ENCODE measurements around the gene HEATR5B. TPM values are rescaled to one million over a fixed set of nuclear protein-coding genes. Genes with fewer than 3 reads are reported as not detected.

The HEATR5B gene
- total and polyA plus RNA-seq, 2 of the 8 experiments (the other 6 are each of a cell fraction or from before 2014, with no cell fraction given): 7.0 to 12.6 TPM

DNA sequence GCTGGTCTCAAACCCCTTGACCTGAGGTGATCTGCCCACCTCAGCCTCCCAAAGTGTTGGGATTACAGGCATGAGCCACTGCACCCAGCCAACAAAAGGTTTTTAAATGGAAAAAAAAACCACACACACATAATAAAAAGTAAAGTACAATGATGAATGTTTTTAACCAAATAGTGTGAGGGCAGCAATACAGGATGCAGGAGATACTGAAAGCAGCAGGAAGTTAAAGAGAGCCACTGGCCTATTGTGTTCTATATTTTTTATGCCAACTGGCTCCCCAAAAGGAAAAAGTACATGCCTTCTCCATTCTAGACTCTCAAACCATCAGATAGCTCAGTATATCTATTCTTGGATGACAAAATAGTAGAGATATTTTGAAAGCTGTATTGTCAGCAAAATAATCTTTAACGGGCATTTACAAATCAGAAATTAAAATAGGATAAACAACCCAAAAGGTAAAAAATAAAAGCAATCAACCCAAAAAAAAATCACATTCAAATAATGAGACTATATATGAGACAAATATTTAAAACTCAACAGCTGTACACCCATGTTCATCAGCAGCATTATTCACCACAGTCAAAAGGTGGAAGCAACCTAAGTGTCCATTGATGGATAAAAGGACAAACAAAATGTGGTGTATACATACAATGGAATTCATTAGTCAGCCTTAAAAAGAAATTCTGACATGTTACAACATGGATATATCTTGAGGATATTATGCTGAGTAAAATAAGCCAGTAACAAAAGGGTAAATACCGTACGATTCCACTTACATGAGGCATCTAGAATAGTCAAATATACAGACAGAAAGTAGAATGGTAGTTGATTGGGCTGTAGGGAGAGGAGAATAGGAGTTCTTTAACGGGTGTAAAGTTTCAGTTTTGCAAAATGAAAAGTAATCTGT, 26.4 kb upstream of the HEATR5B start:
- no peak for TF ChIP-seq POU5F1 (IDR thresholded peaks at IDR 0.05; ENCODE audit: low read depth, low read length)
- TF ChIP-seq GABPA (IDR thresholded peaks at IDR 0.05; ENCODE audit: borderline replicate concordance, insufficient read depth, low read length): no peak
- no peak for TF ChIP-seq SP4 (IDR thresholded peaks at IDR 0.05; ENCODE audit: low read length)
- no peak overlapping the region for H2BK15ac ChIP-seq (ENCODE audit: low read length)
- FAIRE-seq (no peak), DNase-seq (ENCODE audit: low read depth in 1 of 2, low spot score in 2 of 2) (no peak)
- H3K4ac ChIP-seq (replicated peaks; ENCODE audit: insufficient read length, low read depth, low read length): no peak overlapping the region
- H3K27ac ChIP-seq (ENCODE audit: low read depth, low read length): no peak overlapping the region
- H2BK20ac ChIP-seq (ENCODE audit: low read length): no peak overlapping the region
- H3K79me2 ChIP-seq (ENCODE audit: control insufficient read depth in 1 of 2, insufficient read depth in 2 of 2, low read length in 2 of 2): no peaks in the 10 kb centered on the region
- no peak overlapping the region for H2AK5ac ChIP-seq (ENCODE audit: low read depth, low read length)
- H3K4me1 ChIP-seq (replicated peaks in 1 of 4; ENCODE audit: control insufficient read depth in 3 of 4, insufficient read depth in 4 of 4, low read length in 3 of 4): peaks cover 0 to 3% (median 2%) of the 10 kb centered on the region in 4 experiments; a peak in 2 of 7 replicates
- no peak overlapping the region for H2AFZ ChIP-seq (ENCODE audit: low read length)
- no peaks in the 10 kb centered on the region for H3K9me3 ChIP-seq (ENCODE audit: insufficient read depth in 2 of 2, low read depth in 1 of 2, low read length in 1 of 2)
- H3K4me2 ChIP-seq (ENCODE audit: insufficient read depth in 1 of 2, low read depth in 2 of 2, low read length in 2 of 2): no peak overlapping the region
- H3K23me2 ChIP-seq (ENCODE audit: low read depth, low read length): no peaks in the 10 kb centered on the region
- no peak overlapping the region for H3K14ac ChIP-seq (ENCODE audit: insufficient read length)
- ChIA-PET CTCF (ENCODE audit: partially characterized antibody) (interaction anchor here (1.0 kb wide), 1 partner anchor 57 kb away, joined by 3 read pairs; no protein-coding TSS in a partner anchor), POLR2A (ENCODE audit: partially characterized antibody) (no interaction called here)
- 95% methylated on average over 4 of the region's 4 CpGs; no CpG with 5 or more reads in 1 of the 2 experiments for WGBS, 2 experiments (ENCODE audit: extremely low coverage in 1 of 2, insufficient coverage in 1 of 2, insufficient read length in 1 of 2, insufficient replicate concordance in 2 of 2, low coverage in 1 of 2, low lambda C conversion rate in 2 of 2, missing lambda C conversion rate in 1 of 2)
- H3K56ac ChIP-seq (replicated peaks; ENCODE audit: insufficient read length, low read depth, low read length): no peak overlapping the region
- no peak overlapping the region for H2BK5ac ChIP-seq (ENCODE audit: low read depth, low read length)
- peaks cover 0 to 32% (median 22%) of the 10 kb centered on the region in 4 experiments; a peak in 7 of 8 replicates for H3K36me3 ChIP-seq (ENCODE audit: control insufficient read depth in 2 of 4, insufficient read depth in 4 of 4, low read length in 3 of 4)
- no peak overlapping the region for H3K9ac ChIP-seq (replicated peaks in 1 of 4; ENCODE audit: extremely low read depth in 1 of 4, low read depth in 3 of 4, low read length in 3 of 4)
- H4K20me1 ChIP-seq (replicated peaks in 1 of 2; ENCODE audit: control insufficient read depth in 1 of 2, insufficient read depth in 2 of 2, low read length in 2 of 2): no peaks in the 10 kb centered on the region
- H3K18ac ChIP-seq (ENCODE audit: extremely low read depth, low read length): no peak overlapping the region
- no peak overlapping the region for H2BK12ac ChIP-seq (ENCODE audit: low read depth, low read length)
- no peak overlapping the region for H4K91ac ChIP-seq (replicated peaks; ENCODE audit: insufficient read length, low read length)
- no peak overlapping the region for H4K5ac ChIP-seq (ENCODE audit: insufficient read length, low read depth, low read length)
- no peaks in the 10 kb centered on the region for H3K79me1 ChIP-seq (ENCODE audit: low read depth, low read length)
- no peak overlapping the region for H3K4me3 ChIP-seq (ENCODE audit: extremely low read depth in 1 of 4, insufficient read depth in 2 of 4, low read depth in 3 of 4, low read length in 4 of 4)
- no peak overlapping the region for H2BK120ac ChIP-seq (replicated peaks; ENCODE audit: low read depth, low read length)
- no peaks in the 10 kb centered on the region for H3K27me3 ChIP-seq (replicated peaks in 1 of 4; ENCODE audit: control insufficient read depth in 3 of 4, extremely low read depth in 1 of 4, insufficient read depth in 3 of 4, low read length in 3 of 4)
- H3K23ac ChIP-seq (ENCODE audit: insufficient read length): no peak overlapping the region
- H4K8ac ChIP-seq (ENCODE audit: extremely low read depth, insufficient read depth, low read length): no peak overlapping the region

Measured in H1 (cell line).